Glomerular endothelial cell (primary cell): ENCODE data around the gene CPB1. TPM values are rescaled to one million over a fixed set of nuclear protein-coding genes. Genes with fewer than 3 reads are reported as not detected.

ENCODE experiments used
- DNase-seq: peaks from one replicate; pipeline ENCODE4 v3.0.0-alpha.2; 2011; ENCODE audit warnings: low read depth, low spot score; ENCODE audit errors: extremely low read depth
- total RNA-seq: library from RNA; depleted of rRNA; stranded (reverse); fragments of >200 nt; gene quantifications from 2 replicates; pipeline ENCODE4 v1.2.3, GENCODE V29; 2015

Gene CPB1
- total RNA-seq, 1 donor from 2014 or later: 0.12 TPM

GRCh38 chr3:148828136-148828690, 602 bp downstream of the CPB1 start:
- DNase-seq: no peak

GRCh38 chr3:148829926-148830325, 2.3 kb downstream of the CPB1 start:
- no peak for DNase-seq

GRCh38 chr3:148833223-148833622, 5.6 kb downstream of the CPB1 start:
- DNase-seq: no peak

GRCh38 chr3:148839805-148840204, 12.2 kb downstream of the CPB1 start:
- DNase-seq: no peak

DNA sequence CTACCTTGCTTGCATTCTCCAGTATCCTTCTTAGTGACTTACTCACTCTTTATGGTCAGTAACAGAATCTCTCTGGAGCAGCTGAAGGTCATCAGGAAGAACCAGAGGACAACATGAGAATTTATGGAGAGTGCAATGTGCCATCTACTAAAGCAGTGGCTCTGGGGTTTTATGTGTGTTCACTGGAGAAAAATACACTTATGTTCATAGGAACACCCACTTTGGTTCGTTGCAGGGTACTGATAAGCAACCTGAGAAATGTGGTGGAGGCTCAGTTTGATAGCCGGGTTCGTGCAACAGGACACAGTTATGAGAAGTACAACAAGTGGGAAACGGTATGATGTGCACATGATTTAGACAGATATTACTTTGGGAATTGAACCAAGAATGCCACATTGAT, 12.8 kb downstream of the CPB1 start:
- DNase-seq: no peak

- no peak for DNase-seq
Observed at GRCh38 chr3:148845756-148846395, 18.3 kb downstream of the CPB1 start.

DNA sequence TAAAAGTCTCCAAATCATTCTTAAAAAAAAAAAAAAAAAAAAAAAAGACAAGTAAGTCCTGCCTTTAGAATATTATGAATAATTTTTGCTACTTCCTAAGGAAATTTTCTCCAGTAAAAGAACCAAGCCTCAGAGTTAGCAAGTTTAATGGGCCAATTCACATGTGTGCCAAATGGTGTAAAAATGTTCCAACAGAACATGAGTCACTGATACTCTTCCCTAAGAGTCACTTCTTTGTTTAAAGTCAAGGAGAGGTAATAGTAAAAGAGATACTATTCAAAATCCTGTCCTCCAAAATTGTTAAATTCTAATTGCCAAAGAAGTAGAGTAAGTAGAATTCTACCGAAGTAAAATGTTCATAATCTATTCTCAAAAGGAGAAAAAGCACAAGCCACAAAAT, 19.7 kb downstream of the CPB1 start:
- no peak for DNase-seq

DNA sequence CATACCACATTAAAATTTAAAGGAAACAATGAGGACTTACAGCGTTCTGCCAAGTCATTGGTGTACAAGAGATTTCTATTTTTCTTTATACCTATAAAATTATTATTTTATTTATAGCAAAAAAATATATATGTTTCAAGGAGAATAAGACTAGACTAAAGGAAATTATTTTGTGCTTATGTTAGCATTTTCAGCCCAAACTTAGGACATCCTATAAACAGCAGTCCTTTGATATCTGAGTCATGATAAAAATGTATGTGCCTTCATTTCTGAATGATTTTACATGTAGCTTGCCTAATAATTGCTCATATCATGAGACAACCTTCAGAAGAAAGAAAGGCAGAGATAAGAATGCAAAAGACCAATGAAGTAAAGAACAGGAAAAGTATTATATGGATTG, 20.8 kb downstream of the CPB1 start:
- no peak for DNase-seq

DNA sequence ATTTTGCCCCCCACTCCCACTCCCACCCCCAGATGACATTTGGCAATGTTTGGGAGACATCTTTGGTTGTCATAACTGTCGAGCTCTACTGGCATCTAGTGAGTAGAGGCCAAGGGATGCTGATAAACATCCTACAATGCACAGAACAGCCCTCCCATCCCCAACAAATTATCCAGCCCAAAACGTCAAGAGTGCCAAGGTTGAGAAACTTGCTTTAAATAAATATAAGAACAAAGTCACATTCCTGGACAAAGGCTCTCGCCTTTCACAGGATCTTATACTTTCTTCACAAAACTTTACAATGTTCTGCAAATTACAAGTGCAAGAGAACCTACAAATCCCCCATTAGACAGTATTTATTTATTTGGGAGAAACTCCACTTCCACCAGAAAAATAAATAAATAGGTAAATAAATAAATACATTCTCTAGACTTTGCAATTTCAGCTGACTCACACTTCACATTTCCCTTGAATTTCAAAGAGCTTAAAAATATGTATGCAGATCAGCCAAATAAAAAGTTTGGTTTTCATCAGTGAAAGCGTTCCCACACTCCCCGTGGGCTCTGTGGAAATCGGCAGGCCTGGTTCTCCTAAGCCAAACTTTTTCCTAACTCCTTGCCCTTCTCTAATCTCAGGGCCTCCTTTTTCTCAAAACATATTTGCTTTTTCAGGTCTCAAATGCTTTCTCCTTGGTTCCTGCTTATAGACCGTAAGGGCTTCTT, 24.8 kb downstream of the CPB1 start:
- DNase-seq: no peak

DNA sequence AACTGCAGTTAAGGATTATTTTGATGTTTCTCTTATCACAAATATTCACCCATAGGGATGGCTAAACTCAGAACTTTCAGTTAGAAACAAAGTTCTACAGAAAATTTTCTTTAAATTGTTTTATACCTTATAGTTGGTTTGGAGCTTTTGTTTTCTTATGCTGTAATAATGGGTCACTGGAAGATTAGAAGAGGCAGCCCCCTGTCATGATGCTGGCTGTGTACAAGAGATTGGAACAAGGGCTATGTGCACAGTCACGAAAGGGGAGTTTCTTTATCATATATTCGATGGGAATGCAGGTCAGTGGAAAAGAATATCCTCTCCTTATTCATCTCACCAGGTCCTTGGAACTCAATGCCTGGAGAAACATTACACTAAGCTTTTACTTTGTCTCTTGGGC, 25.5 kb downstream of the CPB1 start:
- DNase-seq: no peak

DNA sequence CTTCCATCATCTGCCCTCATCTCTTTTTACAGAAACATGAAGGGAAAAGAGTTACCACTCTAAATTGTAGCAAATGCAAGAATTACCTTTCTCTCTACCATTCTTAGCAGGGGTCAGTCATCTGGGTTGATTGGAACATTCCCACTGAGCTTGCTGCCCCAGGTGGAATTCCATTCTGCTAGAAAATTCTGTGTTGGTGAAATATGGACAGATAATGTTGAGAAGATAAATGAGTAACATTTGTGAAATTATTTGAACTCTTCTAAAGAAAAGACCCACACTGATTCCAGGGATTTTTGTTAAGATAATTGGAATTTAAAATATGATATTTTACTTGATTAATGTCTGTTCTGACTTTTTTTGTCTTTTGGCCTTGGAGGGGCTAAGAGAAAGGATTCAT, 26.4 kb downstream of the CPB1 start:
- no peak for DNase-seq

GRCh38 chr3:148856384-148856783, 28.8 kb downstream of the CPB1 start:
- DNase-seq: no peak

- no peak for DNase-seq
Observed at GRCh38 chr3:148857316-148857715, 29.7 kb downstream of the CPB1 start.

DNA sequence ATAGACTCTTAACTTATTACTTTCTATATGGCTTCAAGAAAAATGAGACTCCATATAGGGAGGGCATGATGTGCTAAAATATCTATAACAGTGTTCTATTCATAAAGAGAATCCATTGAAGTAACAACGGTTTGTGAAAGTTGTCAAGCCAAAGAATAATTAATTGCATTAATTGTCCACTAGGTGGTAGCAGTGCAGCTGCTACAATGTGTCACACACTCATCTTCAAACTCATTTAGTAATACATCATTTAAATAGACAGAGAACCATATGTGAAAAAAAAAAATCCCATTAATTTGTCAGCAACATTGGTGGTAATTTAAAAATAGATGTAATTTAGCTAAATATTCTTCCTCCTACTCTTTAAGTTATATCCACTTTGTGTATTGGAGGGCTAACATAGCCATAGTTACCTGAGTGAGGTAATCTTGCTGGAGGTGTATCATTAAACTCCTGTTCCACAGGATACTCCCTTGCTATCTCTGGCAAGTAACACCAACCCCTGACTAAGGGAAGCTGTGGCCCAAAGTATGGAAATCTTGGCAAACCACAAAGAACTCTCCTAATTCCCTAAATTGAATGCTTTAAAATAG, 33.8 kb downstream of the CPB1 start:
- no peak for DNase-seq

DNA sequence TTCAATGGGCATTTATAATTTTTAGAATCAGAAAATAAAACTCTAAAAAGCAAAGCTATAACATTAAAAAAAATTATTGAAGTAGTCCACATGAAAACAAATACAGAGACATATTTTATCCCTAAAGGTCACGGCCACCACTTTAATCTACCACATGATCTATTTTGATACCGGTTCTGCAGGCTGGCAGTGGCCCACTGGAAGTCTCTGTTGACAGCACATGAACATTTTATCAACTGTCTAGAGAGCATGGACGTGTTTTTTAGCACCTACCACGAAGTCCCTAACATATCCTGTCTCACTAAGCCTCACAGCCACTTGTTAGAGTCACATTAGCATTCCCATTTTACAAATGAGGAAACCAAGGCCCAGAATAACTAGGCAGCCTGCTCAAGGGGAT, 35.7 kb downstream of the CPB1 start:
- DNase-seq: no peak

DNA sequence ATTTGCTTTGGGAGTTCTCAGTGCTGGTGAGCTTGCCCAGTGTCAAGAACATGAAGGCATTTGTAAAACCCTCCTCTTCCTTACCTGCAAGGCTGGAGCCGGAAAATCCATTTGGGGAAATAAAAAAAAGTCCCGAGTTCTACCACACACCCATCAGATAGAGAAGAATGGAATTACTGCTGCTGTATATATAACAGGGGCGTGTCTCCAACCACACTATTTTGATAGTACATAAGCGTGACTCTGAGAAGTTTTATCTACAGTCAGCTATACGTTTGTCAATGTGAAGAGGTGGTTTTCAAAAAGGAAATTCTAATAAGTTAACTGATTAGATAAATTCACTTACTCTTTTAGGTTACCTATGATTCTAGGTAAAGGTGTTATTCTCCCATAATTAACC, 36.2 kb downstream of the CPB1 start:
- DNase-seq: no peak

DNA sequence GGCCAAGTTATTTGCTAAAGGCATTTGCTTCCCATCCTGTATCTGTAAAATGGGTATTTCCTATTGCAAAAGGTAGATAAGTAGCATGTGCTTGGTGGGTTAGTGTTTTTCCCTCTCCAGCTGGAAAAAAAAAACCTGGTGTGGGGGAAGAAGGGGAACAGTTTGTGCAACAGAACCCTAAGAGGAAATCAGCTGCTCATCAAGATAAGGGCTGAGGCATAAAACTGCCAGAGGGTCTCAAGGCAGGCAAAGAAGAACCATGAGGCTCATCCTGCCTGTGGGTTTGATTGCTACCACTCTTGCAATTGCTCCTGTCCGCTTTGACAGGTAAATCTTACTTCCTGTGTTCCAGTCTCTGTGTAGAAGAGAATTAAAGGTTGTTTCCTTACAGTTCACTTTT, 37.4 kb downstream of the CPB1 start, which contains the start of gene CPA3:
CPA3 (plus strand) TSS at position 248 of the 400 bp plus-strand sequence; CDS start at position 260, 12 bp downstream.
- no peak for DNase-seq

GRCh38 chr3:148866261-148866660, 38.6 kb downstream of the CPB1 start:
- no peak for DNase-seq

- no peak for DNase-seq
Observed at GRCh38 chr3:148873270-148873927, 45.8 kb downstream of the CPB1 start.

- DNase-seq: no peak
Observed at GRCh38 chr3:148873977-148874376, 46.4 kb downstream of the CPB1 start.

GRCh38 chr3:148878095-148878494, 50.5 kb downstream of the CPB1 start:
- no peak for DNase-seq
